Fibroblast of lung (primary cell): ENCODE results near the gene FSD2. TPM values are rescaled to one million over a fixed set of nuclear protein-coding genes. Genes with fewer than 3 reads are reported as not detected.

Source experiments
- DNase-seq, 2 donors: peaks; one replicate each; pipeline versions ENCODE4 v3.0.0 to v3.0.0-alpha.2; 2010; ENCODE audit warnings: low read depth in 2 of 2
- H2AFZ ChIP-seq: 2 replicates; pipeline ENCODE4 v1.5.1; 2012; ENCODE audit warnings: low read length, control low read depth, inconsistent platforms
- H3K27ac ChIP-seq: 2 replicates; pipeline ENCODE4 v1.5.1; 2011; ENCODE audit warnings: low read length, control low read depth; ENCODE audit not compliant: insufficient read depth
- H3K27me3 ChIP-seq: 2 replicates; pipeline ENCODE4 v1.5.1; 2011; ENCODE audit warnings: mild to moderate bottlenecking, low read length; ENCODE audit not compliant: control insufficient read depth, insufficient read depth
- H3K36me3 ChIP-seq: 2 replicates; pipeline ENCODE4 v1.5.1; 2011; ENCODE audit warnings: low read length; ENCODE audit not compliant: control insufficient read depth, insufficient read depth
- H3K4me1 ChIP-seq: 2 replicates; pipeline ENCODE4 v1.5.1; 2011; ENCODE audit warnings: low read length; ENCODE audit not compliant: control insufficient read depth, insufficient read depth; ENCODE audit errors: extremely low read depth
- H3K4me2 ChIP-seq: 2 replicates; pipeline ENCODE4 v1.5.1; 2011; ENCODE audit warnings: low read length, control low read depth; ENCODE audit not compliant: insufficient read depth; ENCODE audit errors: extremely low read depth
- H3K4me3 ChIP-seq, 4 experiments: fragments of 200-600 bp in 1 of 4; sonication (generic) in 1 of 4; replicated peaks in 1 of 4; 2 replicates each; pipeline ENCODE4 v1.5.1; 2011 to 2016; ENCODE audit warnings: low read length in 4 of 4, low read depth in 3 of 4, mild to moderate bottlenecking in 3 of 4, control low read depth in 2 of 4, inconsistent platforms in 1 of 4, mixed read lengths in 1 of 4; ENCODE audit not compliant: insufficient read depth in 1 of 4; ENCODE audit errors: control extremely low read depth in 1 of 4
- H3K79me2 ChIP-seq: 2 replicates; pipeline ENCODE4 v1.5.1; 2012; ENCODE audit warnings: mild to moderate bottlenecking, low read length, inconsistent platforms; ENCODE audit not compliant: control insufficient read depth, insufficient read depth
- H3K9ac ChIP-seq: 2 replicates; pipeline ENCODE4 v1.5.1; 2011; ENCODE audit warnings: mild to moderate bottlenecking, low read length, control low read depth; ENCODE audit not compliant: insufficient read depth
- H3K9me3 ChIP-seq: 2 replicates; pipeline ENCODE4 v1.5.1; 2012; ENCODE audit warnings: low read depth, low read length; ENCODE audit not compliant: control insufficient read depth, insufficient read depth
- H4K20me1 ChIP-seq: 2 replicates; pipeline ENCODE4 v1.5.1; 2011; ENCODE audit warnings: low read length; ENCODE audit not compliant: control insufficient read depth, insufficient read depth; ENCODE audit errors: extremely low read depth
- CTCF ChIP-seq, 2 donors: IDR thresholded peaks in 1 of 2; conservative IDR thresholded peaks in 1 of 2; 1 replicate in 1 of 2; 2 replicates in 1 of 2; pipeline ENCODE4 v1.5.1; 2011 to 2012; ENCODE audit warnings: low read length in 2 of 2, control low read depth in 1 of 2, inconsistent platforms in 1 of 2, low read depth in 1 of 2, mild to moderate bottlenecking in 1 of 2
- EZH2 ChIP-seq: IDR thresholded peaks from 2 replicates; pipeline ENCODE4 v1.5.1; 2012; ENCODE audit warnings: low read length, control low read depth, mild to moderate bottlenecking; ENCODE audit errors: missing control alignments
- polyA plus RNA-seq, 2 donors: library from polyadenylated mRNA; depleted of rRNA in 1 of 2; stranded (reverse) in 1 of 2; unstranded in 1 of 2; fragments of >200 nt; gene quantifications; 2 replicates each; pipeline ENCODE4 v1.2.1, GENCODE V29; 2011 to 2012; ENCODE audit warnings: missing spikeins in 1 of 2
- total RNA-seq: library from RNA; depleted of rRNA; stranded (reverse); fragments of >200 nt; gene quantifications from 2 replicates; pipeline ENCODE4 v1.2.1, GENCODE V29; 2014

Gene FSD2
- total and polyA plus RNA-seq, 2 donors (not counting 1 experiment from before 2014, with no cell fraction given), result not detected

GRCh38 chr15:82835391-82835917 lies 29.6 kb upstream of the FSD2 start:
- H3K27ac ChIP-seq, result no peak overlapping the region
- no peaks in the 10 kb centered on the region for H3K9me3 ChIP-seq
- no peaks in the 10 kb centered on the region for H4K20me1 ChIP-seq
- no peak overlapping the region for H3K9ac ChIP-seq
- no peaks in the 10 kb centered on the region for H3K79me2 ChIP-seq
- H3K36me3 ChIP-seq, result peaks cover 12% of the 10 kb centered on the region
- no peak overlapping the region for H3K4me2 ChIP-seq
- TF ChIP-seq EZH2, result no peak
- no peak overlapping the region for H2AFZ ChIP-seq
- H3K27me3 ChIP-seq, result no peaks in the 10 kb centered on the region
- DNase-seq, result no peak
- H3K4me3 ChIP-seq, result no peak overlapping the region
- H3K4me1 ChIP-seq, result peaks cover 13% of the 10 kb centered on the region

GRCh38 chr15:82833362-82833682 lies 27.5 kb upstream of the FSD2 start:
- TF ChIP-seq CTCF (conservative IDR thresholded peaks at IDR 0.05 in 1 of 2, IDR thresholded peaks at IDR 0.05 in 1 of 2; ENCODE audit: low read depth in 1 of 2, low read length in 2 of 2) (no peak), EZH2 (no peak)
- H2AFZ ChIP-seq, result no peak overlapping the region
- peaks cover 16% of the 10 kb centered on the region for H3K36me3 ChIP-seq
- no peak overlapping the region for H3K4me3 ChIP-seq
- peak overlapping the region; percentile 55 for H3K27ac ChIP-seq
- H3K79me2 ChIP-seq, result no peaks in the 10 kb centered on the region
- H3K27me3 ChIP-seq, result no peaks in the 10 kb centered on the region
- no peaks in the 10 kb centered on the region for H4K20me1 ChIP-seq
- H3K4me1 ChIP-seq, result peaks cover 13% of the 10 kb centered on the region
- no peak overlapping the region for H3K4me2 ChIP-seq
- no peak overlapping the region for H3K9ac ChIP-seq
- DNase-seq, result no peak
- H3K9me3 ChIP-seq, result no peaks in the 10 kb centered on the region

GRCh38 chr15:82832601-82833361 lies 26.9 kb upstream of the FSD2 start:
- TF ChIP-seq CTCF (conservative IDR thresholded peaks at IDR 0.05 in 1 of 2, IDR thresholded peaks at IDR 0.05 in 1 of 2; ENCODE audit: low read depth in 1 of 2, low read length in 2 of 2), result peak in 1 of 2 donors; percentile 16
- no peak for TF ChIP-seq EZH2
- peak; percentile 87 to 93 for DNase-seq
- Histone ChIP-seq H2AFZ (no peak overlapping the region), H3K27ac (peak overlapping the region; percentile 55), H3K9me3 (no peaks in the 10 kb centered on the region), H3K27me3 (no peaks in the 10 kb centered on the region), H3K79me2 (no peaks in the 10 kb centered on the region), H4K20me1 (no peaks in the 10 kb centered on the region), H3K9ac (no peak overlapping the region), H3K4me2 (peak overlapping the region; percentile 60), H3K4me3 (no peak overlapping the region), H3K36me3 (peaks cover 16% of the 10 kb centered on the region), H3K4me1 (peaks cover 13% of the 10 kb centered on the region)
